H1 (cell line): ENCODE data around the gene ERP44. TPM values are rescaled to one million over a fixed set of nuclear protein-coding genes. Genes with fewer than 3 reads are reported as not detected.
A peak's percentile ranks its signal among the peaks of the same experiment; 100 is the strongest.

ENCODE experiments used
- CTCF ChIA-PET: fragments of 300-600 bp; sonication (Branson Sonifier 250); formaldehyde crosslinking; loops from one replicate; lab custom pipeline; 2021; ENCODE audit not compliant: partially characterized antibody; lab: Charles Lee
- POLR2A ChIA-PET: fragments of 300-600 bp; sonication (Branson Sonifier 250); formaldehyde crosslinking; loops from one replicate; lab custom pipeline; 2021; ENCODE audit warnings: inconsistent platforms; ENCODE audit not compliant: partially characterized antibody; lab: Charles Lee
- DNase-seq, 2 experiments: peaks; one replicate each; pipeline versions ENCODE4 v3.0.0 to v3.0.0-alpha.2; 2010 to 2022; ENCODE audit warnings: low spot score in 2 of 2, low read depth in 1 of 2, mixed read lengths in 1 of 2
- FAIRE-seq: peaks from 2 replicates; lab custom pipeline; 2011; peaks lifted over from hg19 to GRCh38; lab: Jason Lieb, UNC
- H2AFZ ChIP-seq: 2 replicates; pipeline ENCODE4 v1.8.1; 2012; ENCODE audit warnings: low read length, inconsistent platforms
- H2AK5ac ChIP-seq: 2 replicates; pipeline ENCODE4 v1.6.1; 2013; ENCODE audit warnings: low read depth, low read length
- H2BK120ac ChIP-seq: replicated peaks from 2 replicates; pipeline ENCODE3; 2013; ENCODE audit warnings: low read depth, low read length, inconsistent platforms
- H2BK12ac ChIP-seq: 2 replicates; pipeline ENCODE4 v1.6.1; 2013; ENCODE audit warnings: low read depth, low read length
- H2BK15ac ChIP-seq: 2 replicates; pipeline ENCODE4 v1.6.1; 2013; ENCODE audit warnings: low read length
- H2BK20ac ChIP-seq: 2 replicates; pipeline ENCODE4 v1.6.1; 2013; ENCODE audit warnings: low read length
- H2BK5ac ChIP-seq: 2 replicates; pipeline ENCODE4 v1.6.1; 2013; ENCODE audit warnings: low read depth, low read length
- H3K14ac ChIP-seq: 2 replicates; pipeline ENCODE4 v1.6.1; 2013; ENCODE audit warnings: inconsistent platforms; ENCODE audit not compliant: insufficient read length
- H3K18ac ChIP-seq: 2 replicates; pipeline ENCODE4 v1.6.1; 2013; ENCODE audit warnings: low read length; ENCODE audit errors: extremely low read depth
- H3K23ac ChIP-seq: 2 replicates; pipeline ENCODE4 v1.6.1; 2013; ENCODE audit warnings: inconsistent platforms; ENCODE audit not compliant: insufficient read length
- H3K23me2 ChIP-seq: 2 replicates; pipeline ENCODE4 v1.6.1; 2013; ENCODE audit warnings: low read depth, low read length
- H3K27ac ChIP-seq: 2 replicates; pipeline ENCODE4 v1.6.1; 2011; ENCODE audit warnings: low read depth, low read length, inconsistent platforms
- H3K27me3 ChIP-seq, 4 experiments: replicated peaks in 1 of 4; 1 replicate in 1 of 4; 2 replicates in 3 of 4; pipeline versions ENCODE4 v1.6.1 to v1.8.1; 2011 to 2013; ENCODE audit warnings: low read length in 3 of 4, mild to moderate bottlenecking in 3 of 4, inconsistent platforms in 2 of 4, mixed read lengths in 2 of 4, moderate library complexity in 1 of 4; ENCODE audit not compliant: control insufficient read depth in 3 of 4, insufficient read depth in 3 of 4; ENCODE audit errors: extremely low read depth in 1 of 4
- H3K36me3 ChIP-seq, 4 experiments: 2 replicates each; pipeline versions ENCODE4 v1.6.1 to v1.8.1; 2011 to 2013; ENCODE audit warnings: mild to moderate bottlenecking in 4 of 4, low read length in 3 of 4, moderate library complexity in 2 of 4, control low read depth in 1 of 4, inconsistent platforms in 1 of 4; ENCODE audit not compliant: insufficient read depth in 4 of 4, control insufficient read depth in 2 of 4
- H3K4ac ChIP-seq: replicated peaks from 2 replicates; pipeline ENCODE3; 2013; ENCODE audit warnings: low read length, low read depth, mixed read lengths, inconsistent platforms; ENCODE audit not compliant: insufficient read length
- H3K4me1 ChIP-seq, 4 experiments: replicated peaks in 1 of 4; 1 replicate in 1 of 4; 2 replicates in 3 of 4; pipeline versions ENCODE4 v1.6.1 to v1.8.1; 2011 to 2013; ENCODE audit warnings: low read length in 3 of 4, inconsistent platforms in 2 of 4, mixed read lengths in 1 of 4; ENCODE audit not compliant: insufficient read depth in 4 of 4, control insufficient read depth in 3 of 4
- H3K4me2 ChIP-seq, 2 experiments: 2 replicates each; pipeline versions ENCODE4 v1.6.1 to v1.8.1; 2011 to 2013; ENCODE audit warnings: low read depth in 2 of 2, low read length in 2 of 2, control low read depth in 1 of 2, inconsistent platforms in 1 of 2, mild to moderate bottlenecking in 1 of 2; ENCODE audit not compliant: insufficient read depth in 1 of 2
- H3K4me3 ChIP-seq, 4 experiments: fragments of 200-600, 300-600 bp in 1 of 4; sonication (generic), shearing (Covaris generic), sonication (Bioruptor Twin) in 1 of 4; 2 replicates each; pipeline versions ENCODE4 v1.5.1 to v1.8.1; 2011 to 2016; ENCODE audit warnings: low read length in 4 of 4, low read depth in 3 of 4, control low read depth in 2 of 4, inconsistent platforms in 2 of 4, mild to moderate bottlenecking in 2 of 4, mixed read lengths in 1 of 4, moderate library complexity in 1 of 4; ENCODE audit not compliant: insufficient read depth in 2 of 4; ENCODE audit errors: extremely low read depth in 1 of 4
- H3K56ac ChIP-seq: replicated peaks from 2 replicates; pipeline ENCODE3; 2013; ENCODE audit warnings: low read depth, mild to moderate bottlenecking, mixed read lengths, low read length, inconsistent platforms; ENCODE audit not compliant: insufficient read length
- H3K79me1 ChIP-seq: 2 replicates; pipeline ENCODE4 v1.6.1; 2013; ENCODE audit warnings: low read depth, low read length, control low read depth
- H3K79me2 ChIP-seq, 2 experiments: 2 replicates each; pipeline versions ENCODE4 v1.6.1 to v1.8.1; 2012 to 2013; ENCODE audit warnings: low read length in 2 of 2, mild to moderate bottlenecking in 2 of 2, inconsistent platforms in 1 of 2; ENCODE audit not compliant: insufficient read depth in 2 of 2, control insufficient read depth in 1 of 2
- H3K9ac ChIP-seq, 4 experiments: replicated peaks in 1 of 4; 1 replicate in 1 of 4; 2 replicates in 3 of 4; pipeline versions ENCODE4 v1.6.1 to v1.8.1; 2011 to 2013; ENCODE audit warnings: low read depth in 3 of 4, low read length in 3 of 4, control low read depth in 2 of 4, mild to moderate bottlenecking in 2 of 4, moderate library complexity in 2 of 4, inconsistent platforms in 1 of 4; ENCODE audit errors: extremely low read depth in 1 of 4
- H3K9me3 ChIP-seq, 2 experiments: 2 replicates each; pipeline versions ENCODE4 v1.6.1 to v1.8.1; 2012 to 2013; ENCODE audit warnings: mild to moderate bottlenecking in 2 of 2, moderate library complexity in 2 of 2, control low read depth in 1 of 2, inconsistent platforms in 1 of 2, low read depth in 1 of 2, low read length in 1 of 2, mixed read lengths in 1 of 2; ENCODE audit not compliant: insufficient read depth in 2 of 2
- H4K20me1 ChIP-seq, 2 experiments: replicated peaks in 1 of 2; 2 replicates each; pipeline versions ENCODE3 to v1.8.1; 2011 to 2013; ENCODE audit warnings: inconsistent platforms in 2 of 2, low read length in 2 of 2, mild to moderate bottlenecking in 1 of 2; ENCODE audit not compliant: insufficient read depth in 2 of 2, control insufficient read depth in 1 of 2
- H4K5ac ChIP-seq: 2 replicates; pipeline ENCODE4 v1.6.1; 2013; ENCODE audit warnings: low read length, low read depth, mixed read lengths, inconsistent platforms; ENCODE audit not compliant: insufficient read length
- H4K8ac ChIP-seq: 2 replicates; pipeline ENCODE4 v1.8.0; 2013; ENCODE audit warnings: mild to moderate bottlenecking, moderate library complexity, low read length, inconsistent platforms; ENCODE audit not compliant: insufficient read depth; ENCODE audit errors: extremely low read depth
- H4K91ac ChIP-seq: replicated peaks from 2 replicates; pipeline ENCODE3; 2013; ENCODE audit warnings: low read length, mixed read lengths, inconsistent platforms; ENCODE audit not compliant: insufficient read length
- HDAC2 ChIP-seq, 2 experiments: fragments of 300-600 bp in 1 of 2; sonication (generic) in 1 of 2; IDR thresholded peaks; 2 replicates each; pipeline ENCODE4 v1.6.1; 2011 to 2012; ENCODE audit warnings: low read depth in 2 of 2, low read length in 2 of 2, mild to moderate bottlenecking in 2 of 2, moderate library complexity in 2 of 2, borderline replicate concordance in 1 of 2, inconsistent platforms in 1 of 2
- POLR2A ChIP-seq, 2 experiments: IDR thresholded peaks; 1 replicate in 1 of 2; 2 replicates in 1 of 2; pipeline ENCODE4 v1.6.1; 2011; ENCODE audit warnings: low read depth in 2 of 2, low read length in 2 of 2, mild to moderate bottlenecking in 2 of 2; ENCODE audit errors: control extremely low read depth in 1 of 2
- WGBS, 2 experiments: shearing (Covaris generic) in 1 of 2; methylation state at CpG; one replicate each; pipeline versions ENCODE4 v1.1.6 to v1.1.7; 2013 to 2015; ENCODE audit warnings: low lambda C conversion rate in 2 of 2, mixed read lengths in 2 of 2, inconsistent platforms in 1 of 2, low coverage in 1 of 2, missing lambda C conversion rate in 1 of 2; ENCODE audit not compliant: insufficient replicate concordance in 2 of 2, insufficient coverage in 1 of 2, insufficient read length in 1 of 2; ENCODE audit errors: extremely low coverage in 1 of 2, missing lambda C conversion rate in 1 of 2; 5-methylcytosine and 5-hydroxymethylcytosine counted together
- polyA plus RNA-seq, 7 experiments: library from polyadenylated mRNA; depleted of rRNA in 3 of 7; stranded (reverse) in 5 of 7; unstranded in 2 of 7; fragments of >200 nt in 5 of 7; fragments of 200-250 nt in 2 of 7; gene quantifications; 1 replicate in 5 of 7; 2 replicates in 1 of 7; 4 replicates in 1 of 7; pipeline versions ENCODE4 v1.2.1 to v1.2.3, GENCODE V29; 2011 to 2013; ENCODE audit warnings: missing spikeins in 2 of 7, mixed read lengths in 2 of 7
- total RNA-seq: library from RNA; stranded (reverse); fragmentation: NEBNext Ultra II Directional; extraction: Animal tissue kit (Norgen Biotek cat#: 25700); gene quantifications from 2 replicates; pipeline ENCODE4 v1.2.1, GENCODE V29; 2021

The ERP44 gene
- total and polyA plus RNA-seq, 2 of the 8 experiments (the other 6 are each of a cell fraction or from before 2014, with no cell fraction given): 5.7 to 15.6 TPM

GRCh38 chr9:100099722-100100042 lies 882 bp upstream of the ERP44 start:
- TF ChIP-seq HDAC2 (IDR thresholded peaks at IDR 0.05; ENCODE audit: borderline replicate concordance in 1 of 2, low read depth in 2 of 2, low read length in 2 of 2) (0 out of 4 replicates have a peak, but pooled peaks of 1 of the 2 experiments have one; percentile 9), POLR2A (IDR thresholded peaks at IDR 0.05; ENCODE audit: control extremely low read depth in 1 of 2, low read depth in 2 of 2, low read length in 2 of 2) (no peak)
- peaks cover 0 to 4% (median 2%) of the 10 kb centered on the region in 4 experiments; a peak in 2 of 8 replicates for H3K36me3 ChIP-seq
- 47% methylated on average over 10 of the region's 10 CpGs; no CpG with 5 or more reads in 1 of the 2 experiments for WGBS, 2 experiments
- no peak overlapping the region for H2BK120ac ChIP-seq
- H2BK12ac ChIP-seq: 0 out of 2 replicates have a peak overlapping the region, but pooled peaks have one; percentile 31
- no peak overlapping the region for H3K23ac ChIP-seq
- no peak overlapping the region for H3K4ac ChIP-seq
- DNase-seq (no peak), FAIRE-seq (no peak)
- H2AFZ ChIP-seq: peak overlapping the region; percentile 95
- peaks cover 0 to 31% of the 10 kb centered on the region in 2 experiments; a peak in 2 of 4 replicates for H3K79me2 ChIP-seq
- no peaks in the 10 kb centered on the region for H3K27me3 ChIP-seq
- no peak overlapping the region for H4K91ac ChIP-seq
- H3K23me2 ChIP-seq: peaks cover 9% of the 10 kb centered on the region
- no peak overlapping the region for H2AK5ac ChIP-seq
- peak overlapping the region; percentile 59 for H4K5ac ChIP-seq
- POLR2A ChIA-PET: interaction anchor here (2.7 kb wide), 1 partner anchor 13 kb away, joined by 10 read pairs; no protein-coding TSS in a partner anchor
- peak overlapping the region; percentile 35 to 68 (median 46); a peak in 6 of 7 replicates for H3K9ac ChIP-seq
- H3K18ac ChIP-seq: peak overlapping the region; percentile 65; the same call in 1 of the 2 replicates
- H3K4me2 ChIP-seq: peak overlapping the region; percentile 82 to 83
- H3K14ac ChIP-seq: no peak overlapping the region
- peaks cover 2 to 5% (median 3%) of the 10 kb centered on the region in 4 experiments; a peak in 4 of 7 replicates for H3K4me1 ChIP-seq
- H4K8ac ChIP-seq: no peak overlapping the region
- CTCF ChIA-PET: interaction anchor here (0.9 kb wide), 1 partner anchor 12 kb away, joined by 3 read pairs; no protein-coding TSS in a partner anchor
- 0 out of 2 replicates have a peak overlapping the region, but pooled peaks have one; percentile 45 for H2BK5ac ChIP-seq
- H4K20me1 ChIP-seq: peaks cover 0 to 8% of the 10 kb centered on the region in 2 experiments
- no peak overlapping the region for H3K56ac ChIP-seq
- H2BK15ac ChIP-seq: no peak overlapping the region
- peak overlapping the region; percentile 85 to 98 (median 97) for H3K4me3 ChIP-seq
- 0 out of 2 replicates have a peak overlapping the region, but pooled peaks have one; percentile 46 for H3K27ac ChIP-seq
- no peak overlapping the region for H2BK20ac ChIP-seq
- no peaks in the 10 kb centered on the region for H3K9me3 ChIP-seq
- no peaks in the 10 kb centered on the region for H3K79me1 ChIP-seq
